Activated CD8-positive, alpha-beta T cell treated with anti-CD3 and anti-CD28 coated beads for 36 hours (primary cell): Measurements from ENCODE around the gene RNU6-9. TPM values are rescaled to one million over a fixed set of nuclear protein-coding genes. Genes with fewer than 3 reads are reported as not detected.
A peak's percentile ranks its signal among the peaks of the same experiment; 100 is the strongest.

Experiments
- ATAC-seq: fragments of 200-7000 bp; cut with Tn5 transposase; one replicate; pipeline ENCODE4 v1.10.0; 2021; ENCODE audit warnings: mild to moderate bottlenecking, moderate library complexity
- CTCF ChIA-PET: fragments of 350-600 bp; sonication (Branson Sonifier 250); formaldehyde crosslinking; loops from one replicate; lab custom pipeline; 2021; ENCODE audit warnings: antibody characterized with exemption; lab: Charles Lee
- POLR2A ChIA-PET: fragments of 350-600 bp; sonication (Branson Sonifier 250); formaldehyde crosslinking; loops from one replicate; lab custom pipeline; 2021; ENCODE audit warnings: antibody characterized with exemption; lab: Charles Lee
- DNase-seq: peaks from one replicate; pipeline ENCODE4 v3.0.0-alpha.2; 2020
- H3K27ac Mint-ChIP-seq: one replicate; pipeline ENCODE4 v1.8.0; 2021; ENCODE audit warnings: mild to moderate bottlenecking, mixed read lengths
- H3K27me3 Mint-ChIP-seq: one replicate; pipeline ENCODE4 v1.8.0; 2021; ENCODE audit warnings: mixed read lengths
- H3K36me3 Mint-ChIP-seq: one replicate; pipeline ENCODE4 v1.8.0; 2021; ENCODE audit warnings: low read depth, mixed read lengths
- H3K4me1 Mint-ChIP-seq: one replicate; pipeline ENCODE4 v1.8.0; 2021; ENCODE audit warnings: low read depth, mixed read lengths
- H3K4me3 Mint-ChIP-seq: one replicate; pipeline ENCODE4 v1.8.0; 2021; ENCODE audit warnings: mild to moderate bottlenecking, moderate library complexity, mixed read lengths
- H3K9me3 Mint-ChIP-seq: one replicate; pipeline ENCODE4 v1.8.0; 2021; ENCODE audit warnings: mixed read lengths
- CTCF ChIP-seq: fragments of 200-600 bp; IDR thresholded peaks from one replicate; pipeline ENCODE4 v1.8.0; 2022; ENCODE audit warnings: antibody characterized with exemption, mild to moderate bottlenecking
- intact Hi-C: fragments of 100-400 bp; cut with micrococcal nuclease; formaldehyde crosslinking; loops from one replicate; pipeline ENCODE4 v1.10.0; 2022
- total RNA-seq, 2 experiments: library from RNA; stranded (reverse); gene quantifications; one replicate each; pipeline ENCODE4 v1.2.3, GENCODE V29; 2021

The RNU6-9 gene
- total RNA-seq, 2 experiments from 2014 or later: not detected

- DNase-seq: no peak
- Mint-ChIP-seq H3K4me3 (no peak overlapping the region), H3K27me3 (peaks cover 14% of the 10 kb centered on the region), H3K27ac (no peak overlapping the region), H3K4me1 (peaks cover 9% of the 10 kb centered on the region), H3K36me3 (no peaks in the 10 kb centered on the region), H3K9me3 (no peaks in the 10 kb centered on the region)
- no peak for ATAC-seq
- ChIA-PET CTCF (interaction anchor here (0.7 to 1.3 kb wide), 4 partner anchors 9 to 126 kb away, joined by 3 to 4 read pairs (median 4); partner anchors contain the start of gene WDR18), POLR2A (interaction anchor here (0.9 kb wide), 1 partner anchor 35 kb away, joined by 3 read pairs; the partner anchor contains the start of genes MED16 and RNU6-9)
- intact Hi-C loops: loop anchor here (5.0 kb wide), 1 partner anchor 124 kb away; the partner anchor contains the start of gene WDR18
- TF ChIP-seq CTCF: no peak
Observed at GRCh38 chr19:858284-858683, 35.0 kb upstream of the RNU6-9 start.

DNA sequence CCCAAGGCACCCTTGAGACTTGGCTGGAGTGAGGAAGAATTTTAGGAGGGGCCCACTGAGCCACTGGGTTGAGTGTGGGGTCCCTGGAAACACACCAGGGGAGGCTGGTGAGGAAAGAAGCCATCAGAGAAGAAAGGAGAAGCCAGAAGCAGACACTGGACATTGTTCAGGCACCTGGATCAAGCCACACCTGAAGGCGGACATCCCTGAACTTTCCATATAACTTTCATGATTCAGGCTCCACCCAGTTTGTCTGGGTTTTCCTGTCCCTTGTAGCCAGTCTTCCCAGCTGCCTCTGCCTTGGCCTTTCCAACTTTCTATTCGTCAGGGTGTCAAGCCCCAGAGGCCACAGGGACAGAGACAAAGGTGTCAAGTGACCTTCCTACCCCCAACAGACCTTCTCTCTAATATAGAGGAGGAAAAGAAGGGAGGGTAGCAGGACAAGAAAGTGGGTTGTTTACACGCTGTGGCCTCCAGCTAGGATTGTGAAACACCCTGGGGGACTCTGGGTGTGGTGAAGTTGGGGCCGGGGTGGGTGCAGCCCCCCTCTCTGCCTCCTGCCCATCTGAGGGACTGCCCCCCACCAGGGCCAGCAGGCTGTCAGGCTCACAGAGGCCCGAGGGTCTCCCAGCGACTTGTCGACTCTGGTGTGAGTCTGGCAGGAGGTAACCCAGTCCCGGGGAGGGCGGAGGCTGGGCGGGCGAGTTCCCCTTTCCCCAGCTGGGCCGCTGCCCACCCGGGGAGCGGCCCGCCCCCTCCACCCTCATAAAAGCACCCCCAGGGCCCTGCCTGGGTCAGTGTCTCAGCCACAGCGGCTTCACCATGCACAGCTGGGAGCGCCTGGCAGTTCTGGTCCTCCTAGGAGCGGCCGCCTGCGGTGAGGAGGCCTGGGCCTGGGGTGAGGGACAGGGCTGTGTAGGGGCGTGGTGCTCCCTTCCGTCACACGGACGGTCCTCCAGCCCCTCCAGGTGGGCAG is 34.1 kb upstream of the RNU6-9 start, which contains the start of gene CFD:
TSS of gene CFD (plus strand) at position 797 of the 976 bp plus-strand sequence. CDS start at position 823, 26 bp downstream.
- no peak for TF ChIP-seq CTCF
- Mint-ChIP-seq H3K4me3 (no peak within 1 kb of the TSS), H3K9me3 (no peaks in the 10 kb centered on the region), H3K36me3 (no peaks in the 10 kb centered on the region), H3K4me1 (peaks cover 14% of the 10 kb centered on the region), H3K27me3 (peaks cover 14% of the 10 kb centered on the region), H3K27ac (no peak within 1 kb of the TSS)
- DNase-seq (no peak), ATAC-seq (no peak)
- POLR2A ChIA-PET: interaction anchor here (0.9 kb wide), 1 partner anchor 34 kb away, joined by 3 read pairs; the partner anchor contains the start of genes MED16 and RNU6-9
- CTCF ChIA-PET: interaction anchor here (0.7 to 1.3 kb wide), 4 partner anchors 9 to 125 kb away, joined by 3 to 4 read pairs (median 4); partner anchors contain the start of gene WDR18
- intact Hi-C loops: loop anchor here (5.0 kb wide), 1 partner anchor 123 kb away; the partner anchor contains the start of gene WDR18

GRCh38 chr19:861141-861755 is 32.0 kb upstream of the RNU6-9 start:
- intact Hi-C loops: no loop called here
- peaks cover 14% of the 10 kb centered on the region for H3K27me3 Mint-ChIP-seq
- no peak for TF ChIP-seq CTCF
- H3K4me3 Mint-ChIP-seq: no peak overlapping the region
- POLR2A ChIA-PET: interaction anchor here (1.3 to 2.8 kb wide), 2 partner anchors 11 to 31 kb away, joined by 3 to 9 read pairs; no protein-coding TSS in a partner anchor
- no peak overlapping the region for H3K27ac Mint-ChIP-seq
- ATAC-seq (no peak), DNase-seq (no peak)
- H3K36me3 Mint-ChIP-seq: no peaks in the 10 kb centered on the region
- H3K4me1 Mint-ChIP-seq: peaks cover 14% of the 10 kb centered on the region
- CTCF ChIA-PET: no interaction called here
- H3K9me3 Mint-ChIP-seq: no peaks in the 10 kb centered on the region

DNA sequence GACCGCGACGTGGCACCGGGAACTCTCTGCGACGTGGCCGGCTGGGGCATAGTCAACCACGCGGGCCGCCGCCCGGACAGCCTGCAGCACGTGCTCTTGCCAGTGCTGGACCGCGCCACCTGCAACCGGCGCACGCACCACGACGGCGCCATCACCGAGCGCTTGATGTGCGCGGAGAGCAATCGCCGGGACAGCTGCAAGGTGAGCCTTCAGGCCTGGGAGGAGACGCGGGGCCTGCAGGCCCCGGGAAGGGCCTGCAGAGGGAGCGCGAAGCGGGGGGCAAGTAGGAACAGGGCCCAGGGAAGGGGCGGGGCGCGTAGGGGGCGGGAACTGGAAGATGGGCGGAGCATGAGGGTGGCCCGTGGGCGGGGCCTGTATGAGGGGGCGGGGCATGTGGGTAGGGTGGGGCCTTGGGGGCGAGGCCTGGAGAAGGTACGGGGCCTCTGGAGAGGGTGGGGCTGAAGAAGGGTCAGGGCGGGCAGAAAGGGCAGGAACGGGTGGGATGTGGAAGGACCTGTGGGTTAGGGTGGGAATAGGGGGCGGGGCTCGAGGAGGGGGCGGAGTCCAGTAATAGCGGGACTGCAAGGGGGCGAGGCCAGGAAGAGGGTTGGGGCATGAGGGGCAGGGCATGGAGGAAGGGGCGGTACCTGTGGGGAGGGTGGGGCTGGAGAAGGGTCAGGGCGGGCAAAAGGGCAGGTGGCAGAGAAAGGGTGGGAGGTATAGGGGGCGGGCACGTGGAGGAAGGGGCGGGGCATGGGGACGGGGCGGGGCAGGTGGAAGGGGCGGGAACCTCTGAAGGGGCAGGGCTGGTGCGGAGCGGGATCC is 31.3 kb upstream of the RNU6-9 start:
- peak; percentile 47 for ATAC-seq
- H3K27ac Mint-ChIP-seq: no peak overlapping the region
- DNase-seq: peak; percentile 72
- H3K9me3 Mint-ChIP-seq: no peaks in the 10 kb centered on the region
- POLR2A ChIA-PET: interaction anchor here (2.8 kb wide), 1 partner anchor 10 kb away, joined by 9 read pairs; no protein-coding TSS in a partner anchor
- H3K27me3 Mint-ChIP-seq: peaks cover 14% of the 10 kb centered on the region
- CTCF ChIA-PET: interaction anchor here (0.9 to 2.1 kb wide), 2 partner anchors 45 to 58 kb away, joined by 3 to 28 read pairs; no protein-coding TSS in a partner anchor
- intact Hi-C loops: loop anchor here (2.0 kb wide), 1 partner anchor 59 kb away; no protein-coding TSS in a partner anchor
- TF ChIP-seq CTCF: no peak
- peaks cover 14% of the 10 kb centered on the region for H3K4me1 Mint-ChIP-seq
- H3K4me3 Mint-ChIP-seq: no peak overlapping the region
- no peaks in the 10 kb centered on the region for H3K36me3 Mint-ChIP-seq
